Measurements from ENCODE around the gene DLEU7. TPM values are rescaled to one million over a fixed set of nuclear protein-coding genes. Genes with fewer than 3 reads are reported as not detected.

DLEU7 gene
- total and polyA plus RNA-seq, 4 donors: 0.17 to 0.47 (median 0.24) TPM

GRCh38 chr13:50798923-50799322 is 44.6 kb downstream of the DLEU7 start:
- H3K27me3 ChIP-seq (ENCODE audit: control insufficient read depth in 4 of 4, insufficient read depth in 4 of 4, low read length in 3 of 4): no peaks in the 10 kb centered on the region
- TF ChIP-seq GABPA (IDR thresholded peaks at IDR 0.05 in 1 of 2, conservative IDR thresholded peaks at IDR 0.05 in 1 of 2) (no peak), ATF3 (IDR thresholded peaks at IDR 0.05) (no peak), ZBTB33 (IDR thresholded peaks at IDR 0.05) (no peak), CTCF (IDR thresholded peaks at IDR 0.05; ENCODE audit: low read depth, low read length, missing input control) (no peak), YY1 (IDR thresholded peaks at IDR 0.05) (no peak), SP1 (IDR thresholded peaks at IDR 0.05) (no peak), EGR1 (IDR thresholded peaks at IDR 0.05; ENCODE audit: low read depth in 2 of 2) (no peak), RAD21 (IDR thresholded peaks at IDR 0.05) (no peak), HNF4G (IDR thresholded peaks at IDR 0.05) (no peak), REST (IDR thresholded peaks at IDR 0.05) (no peak), NR2F2 (IDR thresholded peaks at IDR 0.05) (no peak), TAF1 (conservative IDR thresholded peaks at IDR 0.05) (no peak), FOXA1 (IDR thresholded peaks at IDR 0.05) (no peak), RXRA (IDR thresholded peaks at IDR 0.05) (no peak), JUND (IDR thresholded peaks at IDR 0.05) (no peak), FOXA2 (IDR thresholded peaks at IDR 0.05) (no peak), HNF4A (conservative IDR thresholded peaks at IDR 0.05) (no peak), MAX (IDR thresholded peaks at IDR 0.05) (no peak)
- H3K9me3 ChIP-seq (ENCODE audit: control insufficient read depth in 4 of 4, low read length in 3 of 4): no peaks in the 10 kb centered on the region
- no peaks in the 10 kb centered on the region for H3K36me3 ChIP-seq (ENCODE audit: control insufficient read depth in 4 of 4, insufficient read depth in 3 of 4, low read depth in 1 of 4, low read length in 3 of 4)
- H3K4me1 ChIP-seq (ENCODE audit: control insufficient read depth in 4 of 4, insufficient read depth in 4 of 4, low read length in 3 of 4): no peaks in the 10 kb centered on the region
- no peak overlapping the region for H3K9ac ChIP-seq (ENCODE audit: low read depth in 1 of 2, low read length in 2 of 2)
- 83% methylated on average over 2 of the region's 2 CpGs for WGBS
- no peak overlapping the region for H3K27ac ChIP-seq (ENCODE audit: low read depth in 1 of 2, low read length in 2 of 2)
- no peak overlapping the region for H3K4me3 ChIP-seq (ENCODE audit: low read depth in 1 of 3, low read length in 3 of 3)
- no peak for DNase-seq (ENCODE audit: low spot score)
